Activated CD8-positive, alpha-beta memory T cell treated with anti-CD3 and anti-CD28 coated beads, Interleukin-2, amount 50 U/mL, for 1 hour (primary cell): ENCODE data around the gene CCND2.
A peak's percentile ranks its signal among the peaks of the same experiment; 100 is the strongest.

Source experiments
- DNase-seq: peaks from one replicate; pipeline ENCODE4 v3.0.0-alpha.2; 2020; ENCODE audit errors: extremely low read depth

Gene CCND2

DNA sequence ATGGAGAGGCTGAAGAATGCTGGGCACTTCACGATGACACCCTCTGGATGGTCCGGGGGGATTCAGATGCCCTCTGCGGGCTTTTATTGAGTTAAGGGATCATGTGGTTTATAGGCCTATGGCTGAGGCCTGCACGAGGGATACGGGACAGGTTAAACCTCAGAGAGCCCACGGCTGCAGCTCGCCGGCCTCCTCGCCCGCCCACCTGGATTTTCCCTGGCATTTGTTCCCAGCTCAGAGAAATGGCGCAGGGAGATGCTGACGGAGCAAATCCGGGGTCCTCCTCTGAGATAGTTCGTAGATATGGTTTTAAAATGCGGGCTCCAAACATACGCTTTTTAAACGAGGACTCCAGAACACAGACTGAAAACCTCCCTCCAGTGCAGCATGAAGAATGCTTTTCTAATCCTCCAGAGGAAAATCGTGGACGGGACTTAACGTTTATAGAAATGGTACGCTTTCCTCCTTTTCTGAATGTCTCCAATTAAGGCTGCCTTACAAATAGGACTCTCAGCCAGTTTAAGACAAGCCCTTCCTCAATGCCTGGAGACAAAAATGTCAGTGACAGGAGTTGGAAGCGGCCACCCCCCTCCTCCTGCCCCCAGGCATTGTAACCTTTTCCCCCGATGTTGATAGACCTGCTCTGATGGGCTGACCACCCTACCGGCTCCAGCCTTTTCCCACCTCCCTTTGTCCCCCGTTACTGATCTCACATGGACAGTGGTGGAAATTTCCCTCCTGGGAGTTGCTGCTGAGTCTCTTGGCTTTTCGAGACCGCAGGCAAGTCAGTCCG lies 16.6 kb downstream of the CCND2 start:
- no peak for DNase-seq

- no peak for DNase-seq
Measured at GRCh38 chr12:4292341-4293073, 18.9 kb downstream of the CCND2 start.

DNA sequence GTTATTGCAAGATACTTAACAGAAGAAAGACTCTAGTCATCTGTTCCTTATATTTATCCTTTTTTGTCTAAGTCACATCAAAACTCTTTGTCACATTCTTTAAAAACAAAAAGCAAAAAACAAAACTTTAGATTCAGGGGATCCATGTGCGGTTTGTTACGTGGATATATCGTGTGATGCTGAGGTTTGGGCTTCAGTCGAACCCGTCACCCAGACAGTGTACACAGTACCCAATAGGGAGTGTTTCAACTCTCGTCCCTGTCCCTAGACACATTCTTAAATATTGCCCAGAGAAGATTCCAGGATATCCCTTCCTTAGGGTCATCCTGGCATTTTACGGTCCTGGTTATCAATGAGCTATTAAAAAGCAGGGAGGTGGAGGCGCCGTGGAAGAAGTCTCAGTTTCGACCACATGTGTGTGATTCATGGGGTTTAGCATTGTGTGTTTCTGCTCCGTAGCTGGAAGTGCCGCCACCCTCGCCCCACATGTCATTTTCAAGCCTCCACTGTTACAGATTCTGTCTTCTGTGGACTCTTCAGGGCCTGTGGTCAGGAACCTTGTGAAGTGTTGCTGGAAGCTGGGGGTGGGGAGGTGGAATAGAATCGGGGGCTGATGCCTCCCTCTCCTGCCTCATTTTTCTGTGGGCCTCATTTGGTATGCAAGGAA lies 19.9 kb downstream of the CCND2 start:
- no peak for DNase-seq

DNA sequence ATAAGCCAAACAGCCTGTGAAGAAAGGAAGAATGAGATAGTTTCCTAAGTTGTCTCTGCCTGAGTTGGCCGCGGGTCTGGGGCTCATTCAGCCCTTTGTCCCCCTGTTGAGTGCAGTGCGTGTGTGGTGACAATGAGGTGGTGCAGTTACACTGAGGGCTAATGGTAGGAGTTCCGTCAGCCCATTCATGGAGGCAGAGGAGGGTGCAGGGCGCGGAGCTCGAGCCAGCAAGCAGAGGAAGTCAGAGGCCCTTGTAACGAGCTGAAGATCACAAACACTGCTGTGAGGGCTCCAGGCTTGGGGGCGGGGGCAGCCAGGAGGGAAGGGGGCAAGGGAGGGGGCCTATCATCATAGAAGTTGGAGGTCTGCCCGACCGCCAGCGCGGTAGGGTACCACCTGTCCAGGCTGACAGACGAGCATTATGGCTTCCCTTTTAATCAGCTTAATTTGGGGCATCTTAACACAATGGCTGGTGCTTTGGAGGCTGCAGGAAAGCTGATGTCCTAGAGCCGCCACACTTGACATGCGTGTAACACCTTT lies 20.5 kb downstream of the CCND2 start:
- DNase-seq = no peak

GRCh38 chr12:4296751-4297150 lies 23.2 kb downstream of the CCND2 start:
- DNase-seq = no peak

- no peak for DNase-seq
Measured at GRCh38 chr12:4297617-4298016, 24.1 kb downstream of the CCND2 start.

DNA sequence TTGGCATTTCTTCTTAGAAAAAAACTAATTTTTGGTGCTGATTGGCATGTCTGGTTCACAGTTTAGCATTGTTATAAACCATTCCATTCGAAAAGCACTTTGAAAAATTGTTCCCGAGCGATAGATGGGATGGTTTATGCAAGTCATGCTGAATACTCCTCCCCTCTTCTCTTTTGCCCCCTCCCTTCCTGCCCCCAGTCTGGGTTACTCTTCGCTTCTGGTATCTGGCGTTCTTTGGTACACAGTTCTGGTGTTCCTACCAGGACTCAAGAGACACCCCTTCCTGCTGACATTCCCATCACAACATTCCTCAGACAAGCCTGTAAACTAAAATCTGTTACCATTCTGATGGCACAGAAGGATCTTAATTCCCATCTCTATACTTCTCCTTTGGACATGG lies 27.3 kb downstream of the CCND2 start:
- DNase-seq = no peak

GRCh38 chr12:4301932-4302501 lies 28.5 kb downstream of the CCND2 start:
- no peak for DNase-seq

DNA sequence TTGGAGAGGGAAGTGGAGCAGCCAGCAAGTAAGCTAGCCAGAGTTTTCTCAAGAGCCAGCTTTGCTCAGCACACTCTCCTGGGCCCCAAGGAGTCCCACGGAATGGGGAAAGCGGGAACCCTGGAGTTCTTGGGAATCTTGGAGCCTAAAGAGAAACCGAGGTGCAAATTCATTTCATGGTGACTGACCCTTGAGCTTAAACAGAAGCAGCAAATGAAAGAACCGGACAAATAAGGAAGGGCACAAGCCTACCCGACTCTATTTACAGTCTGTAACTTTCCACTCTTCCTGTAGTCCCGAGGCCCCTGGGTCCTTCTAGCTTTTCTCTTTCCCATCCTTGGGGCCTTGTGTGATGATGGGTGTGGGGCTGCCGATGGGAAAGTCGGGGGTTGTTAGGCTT lies 29.3 kb downstream of the CCND2 start:
- no peak for DNase-seq

DNA sequence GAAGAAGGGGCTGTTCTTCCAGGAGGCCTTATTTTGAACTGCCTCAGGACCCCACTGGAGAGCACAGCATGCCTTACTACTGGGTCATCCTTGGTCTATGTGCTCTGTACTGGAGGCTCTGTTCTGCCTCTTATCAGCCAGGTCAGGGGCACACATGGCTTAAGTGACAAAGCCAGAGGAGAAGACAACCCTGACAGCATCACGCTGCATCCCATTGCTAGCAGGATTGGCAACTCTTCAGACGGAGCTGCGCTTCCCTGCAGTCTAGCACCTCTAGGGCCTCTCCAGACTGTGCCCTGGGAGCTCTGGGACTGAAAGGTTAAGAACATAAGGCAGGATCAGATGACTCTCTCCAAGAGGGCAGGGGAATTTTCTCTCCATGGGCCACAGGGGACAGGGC lies 30.2 kb downstream of the CCND2 start:
- no peak for DNase-seq

DNA sequence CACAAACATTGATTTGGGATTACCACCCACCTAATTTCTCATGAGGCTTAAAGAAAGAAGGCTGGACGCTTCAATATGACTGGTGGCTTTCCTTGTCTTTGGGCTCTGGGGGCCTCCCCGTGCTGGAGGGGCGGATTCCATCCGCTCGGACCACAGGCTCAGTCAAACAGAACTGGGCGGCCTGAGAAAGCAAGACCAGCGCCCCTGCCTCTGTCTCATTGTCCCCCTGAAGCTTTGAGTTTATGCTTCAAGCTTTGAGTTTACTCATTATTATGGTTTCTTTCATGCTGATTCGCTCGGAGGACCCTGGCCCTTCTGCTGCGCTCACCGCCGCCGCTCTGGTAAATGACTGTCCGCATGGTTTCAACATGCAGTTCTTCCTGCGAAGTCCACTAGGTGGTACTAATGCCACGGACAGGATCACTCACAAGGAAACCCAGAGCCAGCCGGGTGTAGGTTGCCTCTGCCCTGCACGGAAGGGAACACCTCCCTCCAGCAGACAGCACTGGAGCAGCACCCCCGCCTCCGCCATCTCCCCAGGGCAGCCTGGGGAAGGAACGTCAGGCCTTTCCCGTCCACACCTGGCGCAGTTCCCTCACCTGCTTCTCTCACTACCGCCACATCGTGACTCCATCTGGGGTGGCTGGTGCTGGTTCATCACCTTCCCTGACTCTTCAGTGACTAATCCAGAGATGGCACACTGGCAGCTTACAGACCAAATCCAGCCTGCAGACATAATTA lies 34.2 kb downstream of the CCND2 start:
- no peak for DNase-seq

GRCh38 chr12:4308334-4308950 lies 34.9 kb downstream of the CCND2 start:
- DNase-seq = no peak

DNA sequence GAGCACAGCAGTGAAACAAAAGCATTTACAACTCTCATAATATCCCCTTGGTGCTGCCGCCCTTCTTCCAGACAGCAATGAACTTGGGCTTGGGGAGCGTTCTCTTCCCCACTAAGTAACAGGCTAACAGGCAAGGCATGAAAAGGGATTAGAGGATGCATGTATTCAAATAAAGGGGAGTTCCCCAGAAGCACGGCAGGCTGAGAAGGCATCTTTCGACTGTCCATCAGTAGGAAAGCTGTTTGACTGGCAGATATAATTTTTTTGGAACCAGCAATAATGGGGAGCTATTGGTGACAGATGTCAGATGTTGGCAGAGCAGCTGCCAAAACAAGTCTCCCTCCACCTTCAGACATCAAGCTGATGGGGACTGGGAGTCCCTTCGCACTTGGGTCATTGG lies 38.2 kb downstream of the CCND2 start:
- no peak for DNase-seq

- DNase-seq = no peak
Measured at GRCh38 chr12:4312251-4312650, 38.7 kb downstream of the CCND2 start.

- no peak for DNase-seq
Measured at GRCh38 chr12:4320497-4320852, 46.9 kb downstream of the CCND2 start.

GRCh38 chr12:4320853-4321701 lies 47.5 kb downstream of the CCND2 start, which contains the start of gene TIGAR:
TSS of gene TIGAR (plus strand) at chr12:4321213. CDS start at chr12:4321272, 59 bp downstream.
- DNase-seq = peak; percentile 69

DNA sequence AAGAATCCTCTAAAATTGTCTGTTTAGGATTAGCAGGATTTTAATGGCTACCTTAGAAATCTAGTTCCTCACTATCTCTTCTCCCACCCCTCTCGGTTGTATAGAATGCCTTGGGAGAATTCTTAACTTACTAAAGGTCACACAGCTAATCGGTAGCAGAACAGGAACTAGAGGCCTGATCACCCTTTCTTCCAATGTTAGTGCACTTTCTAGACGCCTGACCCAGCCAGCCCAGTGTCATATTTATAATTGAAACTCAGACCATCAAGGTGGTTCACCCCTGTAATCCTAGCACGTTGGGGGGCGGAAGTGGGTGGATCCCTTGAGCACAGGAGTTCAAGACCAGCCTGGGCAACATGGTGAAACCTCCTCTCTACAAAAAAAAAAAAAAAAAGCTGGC lies 49.2 kb downstream of the CCND2 start:
- DNase-seq = no peak
